ENCODE results near the gene TNS2. TPM values are rescaled to one million over a fixed set of nuclear protein-coding genes. Genes with fewer than 3 reads are reported as not detected.

TNS2 gene
- total RNA-seq, 1 donor from 2014 or later = 28.9 TPM

DNA sequence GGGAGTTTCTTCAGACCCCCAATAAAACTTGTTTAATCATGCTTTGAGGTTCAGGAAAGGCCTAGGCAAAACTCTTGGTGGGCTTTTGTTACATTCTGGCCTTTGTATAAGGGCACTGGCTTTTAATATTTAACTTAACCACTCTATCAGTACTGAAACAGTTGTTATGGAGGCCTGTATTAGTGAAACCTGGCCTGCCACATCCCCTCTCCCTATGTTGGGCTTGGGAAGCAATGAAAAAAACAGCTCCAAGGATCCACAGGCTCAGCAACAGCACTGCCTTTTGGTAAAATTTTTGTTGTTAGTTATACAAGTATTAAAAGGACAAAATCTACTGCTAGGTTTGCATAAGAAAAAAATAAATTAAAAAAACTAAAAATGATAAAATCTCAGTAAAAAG, 64.1 kb downstream of the TNS2 start:
- no peak for DNase-seq

Small RNAs within 50 kb of the gene (small RNA-seq; reads per million reads assigned to genes)
- gene MIR6757 (ENCODE audit: low replicate concordance) = not detected

Other genes with a start within 250 kb of the TNS2 start
- gene KRT4, start 235.9 kb upstream of the TNS2 start, total RNA-seq = 0.99 TPM
- gene KRT79, start 215.8 kb upstream of the TNS2 start, total RNA-seq = 68.7 TPM
- 13.7 TPM for gene KRT78, start 201.1 kb upstream of the TNS2 start, total RNA-seq
- 16.2 TPM for gene KRT8, start 145.0 kb upstream of the TNS2 start, total RNA-seq
- gene KRT18, start 100.9 kb upstream of the TNS2 start, total RNA-seq = 28.6 TPM
- 677 TPM for gene EIF4B, start 43.6 kb upstream of the TNS2 start, total RNA-seq
- 13.1 TPM for gene SPRYD3, start 29.3 kb downstream of the TNS2 start, total RNA-seq
- gene IGFBP6, start 47.6 kb downstream of the TNS2 start, total RNA-seq = 27.7 TPM
- not detected for gene SOAT2, start 53.4 kb downstream of the TNS2 start, total RNA-seq
- gene ZNF740, start 130.7 kb downstream of the TNS2 start, total RNA-seq = 18.1 TPM
- 75.0 TPM for gene CSAD, start 130.9 kb downstream of the TNS2 start, total RNA-seq
- 2.5 TPM for gene ITGB7, start 157.2 kb downstream of the TNS2 start, total RNA-seq
- 65.2 TPM for gene RARG, start 182.1 kb downstream of the TNS2 start, total RNA-seq
- gene ESPL1, start 218.2 kb downstream of the TNS2 start, total RNA-seq = 5.6 TPM
- gene PFDN5, start 245.5 kb downstream of the TNS2 start, total RNA-seq = 421 TPM
- 19.8 TPM for gene MYG1, start 249.6 kb downstream of the TNS2 start, total RNA-seq

All from skin of body (tissue), 3 donors.